HG03378 (cell line): ENCODE data around the gene AGAP1.

Experiments used
- ATAC-seq: cut with Tn5 transposase; IDR thresholded peaks from one replicate; pipeline ENCODE4 v1.9.1; 2021; ENCODE audit warnings: mild to moderate bottlenecking, moderate library complexity; ENCODE audit not compliant: unreplicated experiment

Gene AGAP1

DNA sequence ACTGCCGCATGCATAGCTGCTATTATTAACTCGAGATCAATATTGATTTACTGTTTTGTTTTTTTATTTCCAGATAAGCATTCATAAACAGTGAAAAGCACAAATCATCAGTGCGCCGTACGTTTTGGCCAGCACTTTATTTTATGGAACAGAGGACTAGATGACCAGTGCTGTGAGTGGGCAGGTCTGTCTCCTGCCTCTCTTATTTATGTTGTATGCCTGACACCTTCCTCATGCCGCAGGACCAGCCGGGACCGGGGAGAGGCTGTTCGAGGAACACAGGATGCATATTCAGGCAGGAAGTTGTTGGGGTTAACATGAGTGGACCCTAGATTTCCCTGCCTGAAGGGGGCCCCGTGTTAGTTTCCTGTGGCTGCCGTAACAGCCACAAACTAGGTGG, 72.6 kb downstream of the AGAP1 start:
- ATAC-seq = no peak

DNA sequence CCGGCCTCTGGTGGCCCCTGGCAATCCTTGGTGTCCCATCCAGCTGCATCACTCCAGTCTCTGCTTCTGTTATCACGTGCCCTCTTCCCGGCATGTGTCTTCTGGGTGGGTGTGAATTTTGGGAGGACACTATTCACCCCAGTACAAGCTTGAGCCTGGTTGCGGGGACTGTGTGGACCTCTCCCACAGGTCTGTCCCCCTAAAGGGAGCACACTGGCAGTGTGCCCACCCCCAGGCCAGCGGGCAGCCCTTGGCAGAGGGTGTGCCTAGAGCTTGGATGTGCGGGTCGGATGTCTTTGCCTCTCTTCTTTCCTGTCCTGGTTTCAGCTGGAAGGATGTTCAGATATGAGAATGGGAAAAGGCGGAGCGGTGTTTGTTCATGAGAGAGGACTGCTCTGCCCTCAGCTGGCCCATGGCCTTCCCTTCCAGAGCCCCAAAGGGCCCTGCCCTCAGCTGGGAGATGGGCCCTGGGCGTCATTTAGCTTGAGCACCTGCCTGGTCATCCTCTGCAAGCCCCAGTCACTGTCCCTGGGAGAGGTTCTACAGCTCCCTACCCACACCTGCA, 73.2 kb downstream of the AGAP1 start:
- no peak for ATAC-seq

DNA sequence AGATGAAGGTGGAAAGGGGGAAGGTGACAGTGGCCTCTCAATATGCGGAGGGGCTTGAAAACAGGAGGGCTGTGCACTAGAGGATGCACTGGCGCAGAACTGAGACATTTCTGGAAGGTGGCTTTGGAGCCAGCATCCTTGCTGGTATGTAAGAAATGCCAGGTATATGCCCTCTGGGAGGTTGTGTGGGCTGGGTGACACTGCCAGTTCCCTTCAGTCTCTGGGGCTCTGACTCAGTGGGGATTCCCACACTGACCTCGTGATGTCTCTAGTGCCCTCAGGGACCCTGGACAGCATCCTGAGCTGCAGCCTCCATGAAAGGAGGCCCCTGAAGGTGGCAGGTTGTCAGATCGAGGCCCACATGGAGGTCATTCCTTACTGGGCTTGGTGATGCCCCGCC, 74.0 kb downstream of the AGAP1 start:
- ATAC-seq = no peak

DNA sequence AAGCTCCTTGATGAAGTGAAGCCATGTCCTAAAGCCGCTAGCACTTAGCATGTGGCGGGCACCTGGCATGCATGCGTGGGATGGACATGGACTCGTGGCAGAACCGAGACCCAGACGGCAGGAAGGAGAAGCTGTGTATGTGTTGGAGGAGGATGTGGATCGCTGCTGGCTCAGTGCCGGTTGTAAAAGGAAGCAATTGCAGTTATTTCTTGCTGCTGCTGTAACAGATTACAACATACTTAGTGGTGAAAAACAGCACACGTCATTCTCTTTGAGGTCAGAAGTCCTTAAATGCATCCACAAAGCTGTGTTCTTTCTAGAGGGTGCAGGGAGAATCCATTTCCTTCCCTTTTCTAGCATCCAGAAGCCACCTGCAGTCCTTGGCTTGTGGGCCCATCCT, 74.6 kb downstream of the AGAP1 start:
- no peak for ATAC-seq

DNA sequence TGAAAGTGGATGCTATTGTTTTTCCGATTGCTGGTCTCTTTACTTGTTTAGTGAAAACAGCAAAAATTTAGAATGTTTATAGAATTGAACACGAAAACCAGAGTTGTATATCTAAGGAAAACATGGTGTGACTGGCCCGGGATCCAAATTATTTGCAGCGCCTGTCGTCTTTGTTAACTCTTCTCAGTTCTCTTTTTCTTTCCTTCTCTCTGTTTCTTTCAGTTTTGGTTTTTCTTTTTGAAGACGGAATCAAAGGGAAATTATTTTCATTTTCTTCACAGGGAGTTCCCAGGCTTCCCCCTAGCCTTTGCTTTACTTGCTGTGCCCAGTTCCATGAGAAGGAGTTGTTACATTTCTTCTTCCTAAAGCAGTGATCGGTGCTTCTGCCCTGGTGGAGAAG, 76.0 kb downstream of the AGAP1 start:
- no peak for ATAC-seq

DNA sequence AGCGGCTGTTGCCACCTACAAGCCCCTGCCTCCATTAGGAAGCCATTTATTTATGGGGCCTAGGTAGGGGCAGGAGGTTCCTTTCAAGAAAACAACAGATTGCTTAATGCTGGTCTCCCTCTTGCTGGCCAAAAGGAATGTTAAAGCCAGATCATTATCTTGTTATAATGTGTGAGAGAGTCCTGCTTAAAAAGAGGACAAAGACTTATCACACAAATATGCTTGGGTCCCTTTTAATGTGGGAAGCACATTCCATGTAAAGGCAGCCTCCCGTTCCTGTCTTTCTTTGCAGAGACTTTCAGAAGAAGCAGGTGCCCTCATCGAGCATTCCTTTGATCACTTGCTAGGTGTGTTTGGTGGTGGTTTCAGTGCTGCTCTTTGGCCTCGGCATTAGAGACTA, 76.4 kb downstream of the AGAP1 start:
- no peak for ATAC-seq

DNA sequence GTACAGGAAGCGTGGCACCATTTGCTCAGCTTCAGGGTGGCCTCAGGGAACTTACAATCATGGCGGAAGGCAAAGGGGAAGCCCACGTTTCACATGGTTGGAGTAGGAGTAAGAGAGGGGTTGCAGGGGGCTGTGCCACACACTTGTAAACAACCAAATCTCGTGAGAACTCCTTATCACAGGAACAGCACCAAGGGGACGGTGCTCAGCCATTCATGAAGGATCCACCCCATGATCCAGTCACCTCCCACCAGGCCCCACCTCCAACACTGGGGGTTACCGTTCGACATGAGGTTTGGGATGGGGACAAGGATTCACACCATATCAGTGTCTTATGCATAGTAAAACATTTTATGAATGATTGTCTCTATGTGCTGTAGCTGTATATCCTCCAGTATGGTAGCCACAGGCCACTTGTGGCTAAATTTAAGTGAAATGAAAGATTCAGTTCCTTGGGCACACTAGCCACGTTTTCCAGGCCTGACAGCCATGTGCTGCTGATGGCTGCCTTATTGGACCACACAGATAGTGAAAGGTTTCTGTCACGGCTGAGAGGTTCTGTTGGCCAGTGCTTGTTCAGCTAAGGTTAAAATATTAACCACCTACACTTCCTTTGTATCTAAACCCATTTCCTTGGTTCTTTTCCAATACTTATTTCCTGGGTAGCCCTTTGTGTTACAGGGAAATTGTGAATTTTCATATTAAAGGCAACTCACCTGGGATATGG, 77.3 kb downstream of the AGAP1 start:
- no peak for ATAC-seq

DNA sequence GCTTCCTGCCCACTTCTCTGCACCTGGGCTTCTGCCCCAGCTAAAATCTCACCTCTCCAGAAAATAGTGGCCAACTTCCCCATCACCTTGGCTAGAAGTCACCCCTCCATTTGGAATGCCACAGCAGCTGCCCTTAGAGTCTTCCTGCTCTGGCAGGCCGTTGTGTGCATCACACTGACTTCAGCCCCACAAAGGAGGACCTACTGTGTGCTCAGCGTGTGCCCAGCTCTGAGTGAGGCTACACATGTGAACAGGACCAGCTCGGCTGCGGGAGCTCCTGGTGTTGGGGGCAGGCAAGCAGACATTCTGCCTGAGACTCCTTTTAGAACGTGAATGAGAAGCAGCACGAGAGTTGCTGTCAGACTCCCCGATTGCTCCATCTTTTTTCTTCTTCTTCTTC, 78.7 kb downstream of the AGAP1 start:
- no peak for ATAC-seq

DNA sequence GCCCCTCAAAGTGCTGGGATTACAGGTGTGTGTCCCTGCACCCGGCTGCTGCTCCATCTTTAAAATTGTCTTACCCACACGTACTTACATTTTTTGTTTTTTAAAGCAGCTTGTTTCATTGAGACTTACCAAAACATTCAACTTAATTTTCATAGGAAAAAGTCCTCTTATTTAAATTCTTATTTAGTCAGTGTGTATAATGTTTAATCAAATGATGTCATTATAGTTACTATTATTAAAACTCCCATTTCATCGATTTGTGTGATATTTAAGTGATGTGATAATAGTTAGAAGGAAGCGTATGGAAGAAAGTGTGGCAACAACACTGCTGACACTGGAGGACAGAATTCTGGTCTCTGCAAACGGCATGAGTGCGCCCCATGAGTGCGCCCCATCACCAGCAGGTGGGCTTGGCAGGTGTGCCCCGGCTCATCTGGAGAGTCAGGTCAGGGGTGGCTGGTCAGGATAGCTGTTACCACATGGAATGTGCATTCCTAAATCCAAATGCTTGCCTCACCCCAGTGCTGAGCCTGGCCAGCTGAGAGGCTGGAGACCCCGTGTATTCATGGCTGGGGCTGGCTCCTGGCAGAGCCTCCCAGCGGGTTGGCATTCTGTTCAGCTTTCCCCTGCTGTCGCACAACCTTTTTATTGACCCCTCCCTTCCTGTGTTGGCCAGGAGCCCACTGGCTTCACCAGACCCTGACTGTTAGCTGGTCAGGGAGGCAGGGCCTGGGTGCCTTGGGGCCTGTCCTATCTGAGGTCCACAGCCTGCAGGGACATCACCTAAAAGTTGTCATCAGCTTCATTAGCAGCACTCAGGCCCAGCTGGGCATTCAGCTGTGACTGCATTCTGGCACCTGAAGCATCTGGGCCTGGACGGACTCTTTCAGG, 79.7 kb downstream of the AGAP1 start:
- ATAC-seq = no peak

DNA sequence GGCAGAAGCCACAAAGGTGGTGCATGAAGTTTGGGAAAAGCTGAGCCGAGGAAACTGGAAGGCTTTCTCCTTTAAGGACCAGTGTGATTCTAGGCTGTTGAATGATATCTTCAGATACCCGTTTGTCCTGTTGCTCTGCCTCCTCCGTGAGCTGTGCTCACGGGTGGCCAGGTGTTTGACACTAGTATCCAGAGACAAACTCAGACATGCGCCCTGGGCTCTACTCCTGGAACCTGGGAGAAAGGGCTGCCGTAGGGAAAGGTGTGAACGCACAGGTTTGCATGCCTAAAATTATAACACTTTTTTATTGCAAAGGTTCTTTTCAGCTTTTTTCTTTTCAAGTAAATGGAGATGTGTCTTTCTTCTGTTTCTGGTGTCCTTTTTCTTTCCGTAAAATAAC, 81.6 kb downstream of the AGAP1 start:
- ATAC-seq = no peak

DNA sequence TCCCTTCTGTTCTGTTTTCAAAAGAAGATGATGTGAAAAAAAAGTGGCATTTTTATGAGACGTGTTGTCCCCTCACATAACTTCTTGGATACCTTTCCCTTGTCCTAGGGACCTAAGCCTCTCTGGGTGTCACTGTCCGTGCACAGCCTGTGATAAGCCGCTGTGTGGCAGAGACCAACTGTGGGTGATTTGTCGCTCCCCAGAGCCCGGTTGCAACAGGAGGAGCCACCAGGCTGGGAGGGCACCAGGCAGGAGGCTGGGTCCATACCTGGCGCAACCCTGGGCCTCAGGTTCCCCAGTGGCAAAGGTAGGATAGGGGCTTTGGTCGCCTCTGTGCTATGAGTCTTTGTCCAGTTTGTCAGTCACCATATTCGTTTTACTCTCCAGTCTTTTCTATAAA, 82.1 kb downstream of the AGAP1 start:
- no peak for ATAC-seq

DNA sequence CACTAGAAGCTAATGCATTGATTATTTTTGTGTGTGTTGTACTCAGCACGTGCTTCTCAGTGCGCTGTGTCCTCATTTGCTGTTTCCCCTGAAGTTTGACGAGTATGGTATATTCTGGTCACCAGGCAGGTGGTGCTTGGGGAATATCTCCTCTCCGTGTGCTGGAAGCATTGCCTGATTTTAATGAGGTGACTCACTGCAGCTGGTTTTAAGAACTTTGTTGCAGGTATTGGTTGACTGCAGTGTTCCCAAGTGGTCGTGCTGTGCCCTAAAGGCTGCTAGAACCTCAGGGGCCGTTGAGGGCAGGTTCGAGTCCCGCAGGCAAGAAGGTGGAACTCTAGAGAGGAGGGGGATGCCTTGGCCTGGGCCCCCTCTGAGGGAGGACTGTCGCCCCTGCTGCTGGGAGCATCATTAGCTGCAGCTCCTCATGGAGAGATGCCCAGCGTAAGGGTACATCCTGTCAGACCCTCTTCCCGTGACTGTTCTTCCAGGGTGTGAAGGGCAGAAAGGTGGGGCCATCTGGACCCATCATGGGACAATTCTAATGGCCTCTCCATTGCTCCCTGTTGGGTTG, 82.6 kb downstream of the AGAP1 start:
- no peak for ATAC-seq

DNA sequence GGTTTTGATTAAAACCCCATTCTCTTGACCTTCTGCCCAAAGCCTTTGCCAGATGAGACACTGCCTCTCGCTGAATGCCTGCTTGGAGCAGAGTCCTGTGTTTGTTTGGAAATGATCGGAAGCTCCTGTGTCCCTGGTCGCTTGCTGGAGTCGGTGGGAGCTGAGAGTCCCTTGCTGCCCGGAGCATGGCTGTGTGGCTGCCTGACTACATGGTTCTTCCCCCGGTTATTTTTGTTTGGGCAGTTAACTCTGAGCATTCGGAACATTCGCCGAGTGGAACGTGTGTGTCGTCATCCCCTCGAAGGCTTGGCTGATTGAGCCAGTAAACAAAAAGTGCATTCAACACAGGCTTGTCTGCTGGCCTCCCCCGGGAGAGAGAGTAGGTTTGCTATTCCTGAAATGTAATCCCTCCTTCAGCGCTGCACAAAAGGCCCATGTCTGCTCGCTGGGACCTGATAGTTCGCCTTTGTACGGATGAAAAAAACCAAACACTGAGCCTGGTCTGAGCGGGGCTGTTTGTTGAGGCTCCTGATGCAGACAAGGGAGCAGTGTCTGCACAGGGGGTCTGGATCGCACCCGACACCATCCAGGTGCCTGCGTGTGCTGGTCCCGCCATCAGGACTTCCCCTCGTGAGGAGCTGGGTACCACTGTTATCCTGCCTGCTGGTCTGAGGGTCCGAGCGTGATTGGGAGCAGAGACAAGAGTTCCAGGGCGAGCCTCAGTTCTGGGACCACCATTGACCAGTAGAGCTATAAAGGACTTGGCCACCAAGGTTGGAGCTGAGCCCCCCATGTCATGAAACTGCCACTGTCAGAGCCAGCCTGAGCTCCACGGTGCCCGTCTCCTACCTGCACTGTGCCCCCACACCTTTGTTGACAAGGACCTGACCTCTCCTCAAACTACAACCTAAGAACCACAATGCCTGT, 83.8 kb downstream of the AGAP1 start:
- ATAC-seq = no peak

DNA sequence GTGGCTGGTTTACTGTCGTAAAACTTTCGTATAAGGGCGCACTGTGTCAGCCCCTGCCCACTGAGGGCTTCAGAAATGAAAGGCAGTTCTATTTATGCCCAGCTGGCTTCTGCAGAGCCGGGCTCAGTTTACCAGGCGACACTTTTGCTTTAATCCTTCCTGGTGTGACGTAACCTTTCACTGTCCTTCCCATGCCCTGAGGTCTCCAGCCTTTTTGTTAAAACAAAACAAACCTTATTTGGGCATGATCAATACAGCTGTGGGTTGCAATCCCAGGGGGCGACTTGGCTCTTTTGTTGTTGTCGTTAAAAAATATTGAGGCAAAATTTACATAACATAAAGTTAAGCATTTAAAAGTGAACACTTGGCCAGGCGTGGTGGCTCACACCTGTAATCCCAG, 85.3 kb downstream of the AGAP1 start:
- no peak for ATAC-seq

DNA sequence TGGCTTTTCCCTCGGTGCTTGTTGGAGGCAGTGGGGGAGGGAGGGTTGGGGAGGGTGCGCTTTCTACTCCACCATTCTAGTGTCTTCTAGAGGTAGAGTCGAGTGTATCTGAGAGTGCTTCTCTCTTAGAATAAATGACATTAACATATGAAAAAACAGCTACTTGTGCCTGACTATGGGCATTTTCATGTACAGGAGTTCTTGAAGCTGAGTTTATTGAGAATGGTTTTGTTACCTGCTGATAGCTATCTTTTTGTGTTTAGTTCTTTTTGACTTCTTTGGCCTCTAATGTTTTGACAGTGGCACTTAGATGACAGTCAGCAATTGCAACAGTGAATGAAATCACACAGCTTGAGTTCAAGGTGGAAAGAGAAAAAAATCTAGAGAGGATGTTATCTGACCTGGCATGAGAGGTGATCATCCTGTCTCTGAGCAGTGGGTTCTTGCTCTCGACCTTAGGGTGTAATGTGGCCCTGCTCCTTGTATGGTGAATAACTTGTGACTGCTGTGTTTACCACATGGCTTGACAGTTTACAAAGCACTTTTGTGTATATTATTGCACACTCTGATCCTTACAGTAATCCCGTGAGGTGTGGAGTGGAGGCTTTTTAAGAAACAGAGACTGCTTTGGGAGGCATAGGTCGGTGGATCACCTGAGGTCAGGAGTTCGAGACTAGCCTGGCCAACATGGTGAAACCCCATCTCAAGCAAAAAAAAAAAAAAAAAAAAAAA, 86.7 kb downstream of the AGAP1 start:
- ATAC-seq = no peak

DNA sequence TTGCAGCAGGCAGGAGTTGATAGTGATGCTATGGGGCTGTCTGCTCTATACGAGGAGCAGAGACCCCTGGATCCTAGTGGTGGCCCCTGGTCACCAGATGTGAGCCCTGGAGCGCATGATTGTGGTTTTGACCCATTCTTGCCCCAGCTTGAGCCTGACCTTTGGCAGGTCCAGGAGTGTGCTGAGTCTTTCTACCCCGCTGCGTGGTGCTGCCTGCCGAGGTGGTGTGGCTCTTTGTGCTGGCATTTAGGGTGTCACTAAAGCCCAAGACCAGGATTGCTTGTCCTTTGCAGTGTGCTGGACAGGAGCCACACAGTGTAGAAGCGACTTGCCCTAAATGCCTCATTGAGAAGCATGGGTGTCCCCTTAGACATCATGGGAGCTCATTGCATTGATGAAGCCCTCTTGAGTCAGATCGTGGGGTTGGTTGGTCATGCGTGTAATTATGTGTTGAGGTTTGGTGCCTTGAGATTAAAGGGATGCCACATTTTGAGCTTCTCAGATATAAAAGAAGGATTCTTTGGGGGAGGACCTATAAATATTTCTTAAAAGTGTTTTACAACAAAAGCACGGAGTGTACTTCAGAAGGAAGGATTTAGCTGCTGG, 88.3 kb downstream of the AGAP1 start:
- ATAC-seq = no peak

DNA sequence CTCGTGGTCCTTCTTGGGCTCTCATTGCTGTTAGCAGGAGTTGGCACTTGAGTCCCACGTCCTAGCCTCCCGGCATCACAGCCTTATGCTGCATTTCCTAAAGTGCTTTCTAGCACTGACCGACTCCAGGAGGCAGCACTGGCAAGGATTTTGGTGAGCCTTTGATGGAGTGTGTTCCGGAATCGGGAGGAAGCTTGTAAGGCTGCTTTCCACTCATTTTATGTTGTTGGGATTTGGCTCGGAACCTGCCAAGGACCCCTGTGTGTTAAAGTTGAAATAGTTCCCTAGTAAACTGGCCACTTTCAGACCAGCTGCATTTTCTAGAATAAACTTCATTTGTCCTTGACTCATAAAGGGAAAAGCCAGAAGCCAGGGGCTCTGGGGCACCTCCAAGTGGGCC, 88.9 kb downstream of the AGAP1 start:
- ATAC-seq = no peak

DNA sequence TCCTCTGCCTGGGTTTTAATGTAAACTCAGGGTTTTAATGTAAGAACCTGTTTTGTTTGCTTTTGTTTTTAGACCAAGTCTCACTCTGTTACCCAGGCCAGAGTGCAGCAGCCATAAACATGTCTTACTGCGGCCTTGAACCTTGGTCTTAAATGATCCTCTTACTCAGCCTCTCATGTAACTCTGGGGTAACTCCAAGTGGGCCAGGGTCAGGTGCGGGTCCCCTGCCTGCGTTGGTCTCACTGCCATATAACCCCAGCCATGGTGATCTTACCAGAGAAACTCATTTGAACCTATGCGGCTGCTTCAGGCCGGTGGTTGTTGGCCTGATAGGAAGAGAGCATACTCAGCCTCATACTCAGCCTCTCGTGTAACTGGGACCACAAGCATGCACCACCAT, 89.3 kb downstream of the AGAP1 start:
- no peak for ATAC-seq

DNA sequence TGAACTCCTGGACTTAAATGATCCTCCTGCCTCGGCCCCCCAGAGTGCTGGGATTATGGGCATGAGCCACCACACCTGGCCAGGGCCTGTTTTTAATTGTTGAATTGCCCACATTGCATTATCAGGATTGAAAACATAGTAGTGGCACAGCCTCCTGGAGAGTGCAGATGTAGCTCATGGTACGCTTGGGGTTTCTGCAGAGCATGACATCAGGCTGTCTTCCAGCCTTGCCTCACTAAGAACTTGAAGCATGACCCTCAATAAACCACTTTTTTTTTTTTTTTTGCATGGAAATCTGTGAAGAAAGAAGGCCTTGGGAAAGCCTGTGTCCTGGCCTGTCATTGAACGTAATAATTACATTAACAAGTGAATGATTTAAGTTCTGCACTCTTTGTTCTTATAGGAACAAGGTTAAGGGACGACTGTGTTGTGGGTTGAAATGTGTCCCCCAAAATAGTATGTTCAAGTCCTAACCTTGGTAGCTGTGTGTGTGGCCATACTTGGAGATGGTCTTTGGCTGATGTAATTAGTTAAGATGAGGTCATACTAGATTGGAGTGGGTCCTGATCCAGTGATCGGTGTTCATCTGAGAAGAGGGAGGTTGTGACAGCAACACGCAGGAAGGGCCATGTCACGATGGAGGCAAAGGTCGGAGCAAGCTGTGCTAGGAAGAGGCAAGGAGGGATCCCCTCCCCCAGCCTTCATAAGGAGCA, 90.2 kb downstream of the AGAP1 start:
- no peak for ATAC-seq
